ENCODE measurements around the gene DDI2. TPM values are rescaled to one million over a fixed set of nuclear protein-coding genes. Genes with fewer than 3 reads are reported as not detected.
A peak's percentile ranks its signal among the peaks of the same experiment; 100 is the strongest.

Gene DDI2
- total RNA-seq, 4 donors from 2014 or later, result 26.2 to 115 (median 43.7) TPM

GRCh38 chr1:15618655-15619525 lies 1.6 kb downstream of the DDI2 start:
- no peaks in the 10 kb centered on the region for H3K36me3 ChIP-seq
- peaks cover 15 to 24% of the 10 kb centered on the region in 2 donors for H3K4me1 ChIP-seq
- TF ChIP-seq CTCF (IDR thresholded peaks at IDR 0.05) (no peak), POLR2A (IDR thresholded peaks at IDR 0.05) (no peak)
- intact Hi-C loops (cut with DNase I; ENCODE audit: low total_unique reads), result no loop called here
- H3K27ac ChIP-seq, result peak overlapping the region; percentile 93 to 95
- no peaks in the 10 kb centered on the region for H3K9me3 ChIP-seq
- no peak for DNase-seq
- H3K4me3 ChIP-seq, result peak overlapping the region; percentile 66 to 78
- H3K27me3 ChIP-seq, result no peaks in the 10 kb centered on the region

- no peaks in the 10 kb centered on the region for H3K36me3 ChIP-seq
- no peaks in the 10 kb centered on the region for H3K9me3 ChIP-seq
- DNase-seq, result no peak
- intact Hi-C loops (cut with DNase I; ENCODE audit: low total_unique reads), result no loop called here
- H3K4me3 ChIP-seq, result no peak overlapping the region
- H3K4me1 ChIP-seq, result peaks cover 24 to 25% of the 10 kb centered on the region in 2 donors
- TF ChIP-seq POLR2A (IDR thresholded peaks at IDR 0.05) (no peak), CTCF (IDR thresholded peaks at IDR 0.05) (no peak)
- peak overlapping the region; percentile 25 to 93 for H3K27ac ChIP-seq
- no peaks in the 10 kb centered on the region for H3K27me3 ChIP-seq
These were observed 2.9 kb downstream of the DDI2 start for GRCh38 chr1:15620155-15620545.

- Histone ChIP-seq H3K9me3 (no peaks in the 10 kb centered on the region), H3K36me3 (no peaks in the 10 kb centered on the region), H3K27ac (peak overlapping the region in 1 of 2 donors; percentile 93), H3K4me3 (no peak overlapping the region), H3K4me1 (peaks cover 24 to 25% of the 10 kb centered on the region in 2 donors), H3K27me3 (no peaks in the 10 kb centered on the region)
- intact Hi-C loops (cut with DNase I; ENCODE audit: low total_unique reads), result no loop called here
- TF ChIP-seq CTCF (IDR thresholded peaks at IDR 0.05) (no peak), POLR2A (IDR thresholded peaks at IDR 0.05) (no peak)
- no peak for DNase-seq
These were observed 3.8 kb downstream of the DDI2 start for GRCh38 chr1:15620902-15621682.

GRCh38 chr1:15621975-15622374 lies 4.7 kb downstream of the DDI2 start:
- no peaks in the 10 kb centered on the region for H3K27me3 ChIP-seq
- H3K9me3 ChIP-seq, result no peaks in the 10 kb centered on the region
- TF ChIP-seq CTCF (IDR thresholded peaks at IDR 0.05), result no peak
- peaks cover 24 to 25% of the 10 kb centered on the region in 2 donors for H3K4me1 ChIP-seq
- peak overlapping the region; percentile 2 to 71 for H3K27ac ChIP-seq
- intact Hi-C loops (cut with DNase I; ENCODE audit: low total_unique reads), result no loop called here
- H3K4me3 ChIP-seq, result no peak overlapping the region
- DNase-seq, result no peak
- H3K36me3 ChIP-seq, result no peaks in the 10 kb centered on the region

Measured in uterus (tissue), 4 donors.